K562 (cell line): ENCODE results near the gene ZBTB42. TPM values are rescaled to one million over a fixed set of nuclear protein-coding genes. Genes with fewer than 3 reads are reported as not detected.

Experiments used
- ATAC-seq: fragments of 200-7000 bp; cut with Tn5 transposase; 3 replicates; pipeline ENCODE4 v1.9.1; 2020; ENCODE audit warnings: moderate library complexity
- BruUV-seq: library from RNA; stranded (reverse); fragments of 400-500 nt; replicated peaks from 2 replicates; lab custom pipeline; 2021; lab: Mats Ljungman, UMichigan
- CTCF ChIA-PET: fragments of 300-600 bp; formaldehyde crosslinking; extraction: SDS; loops from one replicate; lab custom pipeline; 2021; ENCODE audit warnings: low intra/inter-chr PET ratio; lab: Yijun Ruan, JAX
- POLR2A ChIA-PET: fragments of 300-600, 350-650 bp; sonication (Branson Sonifier 250); formaldehyde crosslinking; extraction: SDS; loops from one replicate; lab custom pipeline; 2021; ENCODE audit warnings: antibody characterized with exemption, inconsistent platforms; lab: Yijun Ruan, JAX
- DNase-seq, 4 experiments: peaks; one replicate each; pipeline versions ENCODE4 v3.0.0 to v3.0.0-alpha.2; 2011 to 2018; ENCODE audit warnings: low spot score in 3 of 4, mixed read lengths in 3 of 4; ENCODE audit errors: extremely low read depth in 1 of 4
- FAIRE-seq: peaks from 2 replicates; lab custom pipeline; 2011; peaks lifted over from hg19 to GRCh38; lab: Jason Lieb, UNC
- H2AFZ ChIP-seq: 2 replicates; pipeline ENCODE4 v1.6.0; 2011; ENCODE audit warnings: low read depth, low read length, control low read depth, inconsistent platforms
- H3K27ac ChIP-seq: fragments of 200-600 bp; 3 replicates; pipeline ENCODE4 v1.8.0; 2011; ENCODE audit warnings: low read depth, mild to moderate bottlenecking, control low read depth, inconsistent platforms, low read length, moderate library complexity, mixed read lengths; ENCODE audit errors: extremely low read depth
- H3K27me3 ChIP-seq, 2 experiments: fragments of 300-600 bp in 1 of 2; 2 replicates in 1 of 2; 3 replicates in 1 of 2; pipeline versions ENCODE4 v1.6.0 to v1.8.0; 2011; ENCODE audit warnings: inconsistent platforms in 2 of 2, low read length in 2 of 2, mild to moderate bottlenecking in 1 of 2, mixed read lengths in 1 of 2, moderate library complexity in 1 of 2; ENCODE audit not compliant: control insufficient read depth in 2 of 2, insufficient read depth in 2 of 2
- H3K36me3 ChIP-seq: fragments of 300-600 bp; 3 replicates; pipeline ENCODE4 v1.8.0; 2011; ENCODE audit warnings: mild to moderate bottlenecking, low read length, inconsistent platforms; ENCODE audit not compliant: control insufficient read depth, insufficient read depth
- H3K4me1 ChIP-seq, 2 experiments: fragments of 200-600 bp in 1 of 2; replicated peaks in 1 of 2; 2 replicates in 1 of 2; 3 replicates in 1 of 2; pipeline versions ENCODE4 v1.5.1 to v1.8.0; 2011; ENCODE audit warnings: inconsistent platforms in 2 of 2, low read length in 2 of 2, mild to moderate bottlenecking in 1 of 2, mixed read lengths in 1 of 2, moderate library complexity in 1 of 2; ENCODE audit not compliant: control insufficient read depth in 2 of 2, insufficient read depth in 2 of 2
- H3K4me2 ChIP-seq: 2 replicates; pipeline ENCODE4 v1.6.1; 2011; ENCODE audit warnings: low read length, control low read depth, inconsistent platforms, mixed read lengths; ENCODE audit not compliant: insufficient read depth
- H3K4me3 ChIP-seq: fragments of 200-600 bp; sonication (generic), shearing (Covaris generic); 2 replicates; pipeline ENCODE4 v1.5.1; 2016; ENCODE audit warnings: control low read depth, inconsistent platforms
- H3K79me2 ChIP-seq: fragments of 200-600 bp; 3 replicates; pipeline ENCODE4 v1.8.0; 2011; ENCODE audit warnings: low read length, inconsistent platforms; ENCODE audit not compliant: control insufficient read depth, insufficient read depth
- H3K9ac ChIP-seq, 2 experiments: 2 replicates each; pipeline versions ENCODE4 v1.6.0 to v1.6.1; 2011; ENCODE audit warnings: low read depth in 2 of 2, low read length in 2 of 2, control low read depth in 1 of 2, inconsistent platforms in 1 of 2, mild to moderate bottlenecking in 1 of 2, mixed read lengths in 1 of 2; ENCODE audit not compliant: insufficient read depth in 1 of 2
- H3K9me1 ChIP-seq: one replicate; pipeline ENCODE4 v1.6.0; 2011; ENCODE audit warnings: inconsistent platforms, mild to moderate bottlenecking, low read length, moderate library complexity; ENCODE audit not compliant: control insufficient read depth, insufficient read depth
- H3K9me3 ChIP-seq: replicated peaks from 2 replicates; pipeline ENCODE4 v1.5.1; 2011; ENCODE audit warnings: low read depth, low read length, inconsistent platforms; ENCODE audit not compliant: control insufficient read depth, insufficient read depth
- H4K20me1 ChIP-seq: replicated peaks from 2 replicates; pipeline ENCODE4 v1.6.1; 2011; ENCODE audit warnings: low read length, inconsistent platforms, mixed read lengths; ENCODE audit not compliant: control insufficient read depth, insufficient read depth
- FOXA3 ChIP-seq, 2 experiments: fragments of 450-650 bp in 1 of 2; sonication (generic) in 1 of 2; formaldehyde crosslinking; IDR thresholded peaks in 1 of 2; conservative IDR thresholded peaks in 1 of 2; 2 replicates each; pipeline versions ENCODE4 v1.4.0 to v1.8.0; 2020 to 2022; ENCODE audit warnings: mild to moderate bottlenecking in 2 of 2, missing genetic modification reagents in 1 of 2
- POLR2G ChIP-seq: fragments of 200-400 bp; formaldehyde crosslinking; IDR thresholded peaks from 2 replicates; pipeline ENCODE4 v1.6.1; 2017; ENCODE audit warnings: low read depth, mild to moderate bottlenecking, antibody characterized with exemption, low read length, moderate library complexity
- SMARCA5 ChIP-seq: fragments of 450-650 bp; IDR thresholded peaks from 2 replicates; pipeline ENCODE4 v1.6.1; 2016
- SMARCB1 ChIP-seq: IDR thresholded peaks from 2 replicates; pipeline ENCODE4 v1.6.1; 2011; ENCODE audit warnings: improper control_type of control experiment, low read depth; ENCODE audit not compliant: insufficient read length
- ZBTB40 ChIP-seq, 2 experiments: fragments of 450-650 bp in 1 of 2; sonication (generic) in 1 of 2; formaldehyde crosslinking in 1 of 2; IDR thresholded peaks; 2 replicates each; pipeline versions ENCODE4 v1.7.1 to v1.9.0; 2016 to 2022; ENCODE audit warnings: inconsistent platforms in 1 of 2, mild to moderate bottlenecking in 1 of 2, missing genetic modification reagents in 1 of 2
- WGBS: fragments of 100-300 bp; shearing (Covaris generic); methylation state at CpG from one replicate; pipeline ENCODE4 v1.1.6; 2016; ENCODE audit warnings: low coverage, mixed read lengths; ENCODE audit not compliant: insufficient coverage; ENCODE audit errors: missing lambda C conversion rate; 5-methylcytosine and 5-hydroxymethylcytosine counted together
- in situ Hi-C: fragments of 300-500 bp; cut with MboI; formaldehyde crosslinking; loops from 4 replicates; pipeline ENCODE4 v1.15.0; 2018; ENCODE audit warnings: inconsistent platforms, mixed read lengths
- intact Hi-C: fragments of 100-400 bp; cut with micrococcal nuclease; formaldehyde crosslinking; loops from 2 replicates; pipeline ENCODE4 v1.14.2; 2022
- polyA plus RNA-seq, 8 experiments: library from polyadenylated mRNA; depleted of rRNA in 4 of 8; stranded (reverse) in 5 of 8; unstranded in 3 of 8; fragments of >200 nt; fragmentation: Nextera tagmentation in 2 of 8; fragmentation: Illumina TruSeq in 1 of 8; extraction: Ambion mirVana in 2 of 8; extraction: Trizol in 1 of 8; gene quantifications; 2 replicates each; pipeline versions ENCODE4 v1.2.1 to v1.2.3, GENCODE V29; 2011 to 2014; ENCODE audit warnings: inconsistent platforms in 1 of 8, missing spikeins in 1 of 8
- total RNA-seq, 7 experiments: library from RNA; depleted of rRNA in 6 of 7; stranded (reverse); fragments of >200 nt in 6 of 7; fragmentation: Illumina TruSeq in 2 of 7; extraction: Trizol in 2 of 7; gene quantifications; 2 replicates each; pipeline versions ENCODE4 v1.2.1 to v1.2.3, GENCODE V29; 2011 to 2021; ENCODE audit warnings: low replicate concordance in 1 of 7

The ZBTB42 gene
- total and polyA plus RNA-seq, 9 of the 15 experiments (the other 6 are each of a cell fraction or from before 2014, with no cell fraction given): 0.03 to 8.5 (median 2.4) TPM

DNA sequence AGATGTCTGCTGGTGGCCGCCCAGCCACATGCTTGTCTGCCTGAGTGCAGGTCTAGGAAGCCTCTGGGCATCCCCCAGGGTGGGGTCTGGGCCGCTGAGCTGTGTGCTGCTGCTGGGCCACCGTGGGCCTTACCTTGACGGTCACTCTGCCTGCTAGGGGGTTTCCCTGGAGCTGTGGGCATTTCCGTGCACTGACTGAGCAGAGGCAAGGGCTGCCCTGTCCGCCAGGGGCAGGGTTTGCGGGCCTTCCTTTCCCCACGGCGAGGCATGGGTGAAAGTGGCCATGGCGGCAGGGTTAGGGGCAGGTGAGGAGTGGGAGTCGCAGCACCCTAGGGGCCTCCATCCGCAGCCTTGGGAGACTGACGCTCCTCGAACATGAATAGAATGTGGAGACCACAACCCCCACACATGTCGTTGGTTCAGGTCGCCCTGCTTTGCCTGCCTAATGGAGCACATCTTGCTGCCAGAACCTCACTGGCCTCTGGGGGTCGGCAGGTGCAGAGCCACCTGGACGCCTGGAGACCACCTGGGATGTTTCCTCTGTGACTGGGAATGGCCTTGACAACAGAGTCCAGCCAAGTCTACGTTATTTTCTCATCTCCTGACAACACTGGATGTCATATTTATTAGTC lies 2.5 kb downstream of the ZBTB42 start:
- H3K9ac ChIP-seq: peak overlapping the region in 1 of 2 experiments; percentile 78; a peak in 2 of 4 replicates
- FAIRE-seq: no peak
- in situ Hi-C loops: no loop called here

More for the DNA sequence above, 2.5 kb downstream of the ZBTB42 start:
- Histone ChIP-seq H3K4me3 (no peak overlapping the region), H3K9me3 (no peaks in the 10 kb centered on the region), H3K36me3 (peaks cover 6% of the 10 kb centered on the region; the same call in 1 of the 3 replicates), H2AFZ (no peak overlapping the region), H3K79me2 (peaks cover 28% of the 10 kb centered on the region), H3K9me1 (no peaks in the 10 kb centered on the region), H4K20me1 (no peaks in the 10 kb centered on the region), H3K4me1 (peaks cover 47 to 79% of the 10 kb centered on the region in 2 experiments), H3K27me3 (no peaks in the 10 kb centered on the region), H3K4me2 (no peak overlapping the region), H3K27ac (no peak overlapping the region; the same call in 1 of the 3 replicates)
- intact Hi-C loops: no loop called here
- 68% methylated on average over 12 of the region's 19 CpGs for WGBS
- ChIA-PET CTCF (no interaction called here), POLR2A (no interaction called here)
- no peak for DNase-seq
- ATAC-seq: no peak
- TF ChIP-seq SMARCB1 (no peak), ZBTB40 (IDR thresholded peaks at IDR 0.05) (no peak), ZBTB40 (CRISPR knock-in tag; IDR thresholded peaks at IDR 0.05) (no peak), FOXA3 (CRISPR knock-in tag; conservative IDR thresholded peaks at IDR 0.05 in 1 of 2, IDR thresholded peaks at IDR 0.05 in 1 of 2) (no peak), SMARCA5 (no peak), POLR2G (0 out of 2 replicates have a peak, but pooled peaks have one; percentile 10)
- TSS peak; percentile 49 for BruUV-seq
